GM12878 (cell line): Measurements from ENCODE around the gene WDR19. TPM values are rescaled to one million over a fixed set of nuclear protein-coding genes. Genes with fewer than 3 reads are reported as not detected.

ENCODE experiments used
- ATAC-seq: fragments of 200-7000 bp; cut with Tn5 transposase; 3 replicates; pipeline ENCODE4 v1.9.1; 2020; ENCODE audit warnings: mild to moderate bottlenecking, moderate library complexity
- BruUV-seq: library from RNA; stranded (reverse); fragments of 400-500 nt; replicated peaks from 2 replicates; lab custom pipeline; 2021; lab: Mats Ljungman, UMichigan
- CTCF ChIA-PET: fragments of 300-600 bp; sonication (Branson Sonifier 250); formaldehyde crosslinking; extraction: SDS; loops from one replicate; lab custom pipeline; 2021; ENCODE audit warnings: inconsistent platforms; lab: Yijun Ruan, JAX
- POLR2A ChIA-PET: fragments of 350-600 bp; formaldehyde crosslinking; extraction: SDS; loops from one replicate; lab custom pipeline; 2021; ENCODE audit warnings: inconsistent platforms; lab: Charles Lee
- RAD21 ChIA-PET: fragments of 300-600 bp; sonication (Branson Sonifier 250); formaldehyde crosslinking; loops from one replicate; lab custom pipeline; 2023; ENCODE audit warnings: antibody characterized with exemption; ENCODE audit not compliant: unreplicated experiment; lab: Charles Lee
- SMC1A ChIA-PET: fragments of 300-600 bp; sonication (Branson Sonifier 250); formaldehyde crosslinking; loops from one replicate; lab custom pipeline; 2023; ENCODE audit not compliant: unreplicated experiment, uncharacterized antibody; lab: Charles Lee
- DNase-seq: peaks from one replicate; pipeline ENCODE4 v3.0.0-alpha.2; 2011; ENCODE audit warnings: low read depth, low spot score
- FAIRE-seq: peaks from 3 replicates; lab custom pipeline; 2011; peaks lifted over from hg19 to GRCh38; lab: Jason Lieb, UNC
- H2AFZ ChIP-seq: 2 replicates; pipeline ENCODE4 v1.6.0; 2011; ENCODE audit warnings: low read depth, low read length, control low read depth; ENCODE audit not compliant: control insufficient read depth
- H3K27ac ChIP-seq: 2 replicates; pipeline ENCODE4 v1.5.1; 2011; ENCODE audit warnings: control low read depth; ENCODE audit not compliant: control insufficient read depth, insufficient read depth
- H3K27me3 ChIP-seq, 2 experiments: replicated peaks in 1 of 2; 2 replicates each; pipeline versions ENCODE4 v1.6.0 to v1.6.1; 2011; ENCODE audit warnings: low read length in 1 of 2; ENCODE audit not compliant: control insufficient read depth in 2 of 2, insufficient read depth in 2 of 2
- H3K36me3 ChIP-seq, 2 experiments: 2 replicates each; pipeline ENCODE4 v1.5.1; 2011; ENCODE audit warnings: low read length in 1 of 2; ENCODE audit not compliant: control insufficient read depth in 2 of 2, insufficient read depth in 2 of 2
- H3K4me1 ChIP-seq: 2 replicates; pipeline ENCODE4 v1.6.1; 2011; ENCODE audit warnings: mild to moderate bottlenecking, low read length, moderate library complexity, mixed read lengths; ENCODE audit not compliant: control insufficient read depth, insufficient read depth
- H3K4me2 ChIP-seq: 2 replicates; pipeline ENCODE4 v1.6.0; 2011; ENCODE audit warnings: control low read depth; ENCODE audit not compliant: control insufficient read depth, insufficient read depth
- H3K4me3 ChIP-seq: fragments of 200-600 bp; sonication (generic); 2 replicates; pipeline ENCODE4 v1.5.1; 2016
- H3K79me2 ChIP-seq: 2 replicates; pipeline ENCODE4 v1.6.0; 2011; ENCODE audit warnings: low read length; ENCODE audit not compliant: control insufficient read depth, insufficient read depth
- H3K9ac ChIP-seq: 2 replicates; pipeline ENCODE4 v1.8.0; 2011; ENCODE audit warnings: low read length, control low read depth, mixed read lengths; ENCODE audit not compliant: control insufficient read depth, insufficient read depth
- H3K9me3 ChIP-seq: replicated peaks from 3 replicates; pipeline ENCODE4 v1.5.1; 2011; ENCODE audit warnings: mild to moderate bottlenecking, low read length; ENCODE audit not compliant: control insufficient read depth, insufficient read depth
- H4K20me1 ChIP-seq: 2 replicates; pipeline ENCODE4 v1.6.0; 2011; ENCODE audit not compliant: control insufficient read depth, insufficient read depth
- ATF7 ChIP-seq: fragments of 450-650 bp; IDR thresholded peaks from 2 replicates; pipeline ENCODE4 v1.6.1; 2016; ENCODE audit warnings: low read depth, mild to moderate bottlenecking
- BACH1 ChIP-seq: fragments of 450-650 bp; IDR thresholded peaks from 2 replicates; pipeline ENCODE4 v1.6.1; 2017; ENCODE audit warnings: mild to moderate bottlenecking, borderline replicate concordance
- EGR1 ChIP-seq, 2 experiments: IDR thresholded peaks; 1 replicate in 1 of 2; 2 replicates in 1 of 2; pipeline ENCODE4 v1.6.1; 2011 to 2012; ENCODE audit warnings: low read depth in 2 of 2, low read length in 2 of 2, borderline replicate concordance in 1 of 2, mild to moderate bottlenecking in 1 of 2, moderate library complexity in 1 of 2
- GATAD2B ChIP-seq: fragments of 450-650 bp; conservative IDR thresholded peaks from 2 replicates; pipeline ENCODE4 v1.6.1; 2017; ENCODE audit warnings: low read depth, mild to moderate bottlenecking, moderate library complexity
- HDAC6 ChIP-seq: fragments of 200-600 bp; sonication (generic); IDR thresholded peaks from one replicate; pipeline ENCODE4 v1.8.0; 2017; ENCODE audit warnings: antibody characterized with exemption; ENCODE audit not compliant: unreplicated experiment
- IKZF2 ChIP-seq, 2 experiments: fragments of 450-650 bp; IDR thresholded peaks; 2 replicates each; pipeline ENCODE4 v1.6.1; 2017; ENCODE audit warnings: mild to moderate bottlenecking in 2 of 2, moderate library complexity in 2 of 2
- LARP7 ChIP-seq: fragments of 450-650 bp; IDR thresholded peaks from 2 replicates; pipeline ENCODE4 v1.6.1; 2017; ENCODE audit warnings: mild to moderate bottlenecking
- NR2F1 ChIP-seq: fragments of 450-650 bp; conservative IDR thresholded peaks from 2 replicates; pipeline ENCODE4 v1.6.1; 2017; ENCODE audit warnings: mild to moderate bottlenecking
- POU2F2 ChIP-seq: IDR thresholded peaks from 3 replicates; pipeline ENCODE4 v1.6.1; 2011; ENCODE audit warnings: low read depth, mild to moderate bottlenecking, low read length, borderline replicate concordance
- RBBP5 ChIP-seq: fragments of 200-600 bp; sonication (generic); conservative IDR thresholded peaks from 2 replicates; pipeline ENCODE4 v1.6.1; 2016
- RELA ChIP-seq: fragments of 450-650 bp; IDR thresholded peaks from 2 replicates; pipeline ENCODE4 v1.8.0; 2014; ENCODE audit warnings: borderline replicate concordance; ENCODE audit not compliant: partially characterized antibody
- SMC3 ChIP-seq: IDR thresholded peaks from 2 replicates; pipeline ENCODE4 v1.6.1; 2011; ENCODE audit warnings: low read length, improper control_type of control experiment, borderline replicate concordance
- STAT3 ChIP-seq: IDR thresholded peaks from 2 replicates; pipeline ENCODE4 v1.6.1; 2011; ENCODE audit warnings: low read depth, low read length, improper control_type of control experiment
- ZNF274 ChIP-seq: IDR thresholded peaks from one replicate; pipeline ENCODE4 v1.8.0; 2011; ENCODE audit not compliant: insufficient read length, insufficient read depth
- WGBS: methylation state at CpG from one replicate; pipeline ENCODE4 v1.1.6; 2016; ENCODE audit warnings: low lambda C conversion rate; ENCODE audit not compliant: insufficient replicate concordance, insufficient coverage; ENCODE audit errors: missing lambda C conversion rate; 5-methylcytosine and 5-hydroxymethylcytosine counted together
- in situ Hi-C: fragments of 300-500 bp; cut with MboI; formaldehyde crosslinking; loops from 9 replicates; pipeline ENCODE4 v1.14.3; 2018; ENCODE audit warnings: mixed read lengths
- intact Hi-C: fragments of 100-400 bp; cut with micrococcal nuclease; formaldehyde crosslinking; loops from one replicate; pipeline ENCODE4 v1.14.2; 2022; ENCODE audit not compliant: unreplicated experiment
- polyA plus RNA-seq, 11 experiments: library from polyadenylated mRNA; depleted of rRNA in 4 of 11; unstranded in 6 of 11; stranded (reverse) in 5 of 11; fragments of >200 nt; fragmentation: Nextera tagmentation in 4 of 11; fragmentation: Illumina TruSeq in 1 of 11; extraction: Ambion mirVana in 4 of 11; extraction: Trizol in 1 of 11; gene quantifications; 1 replicate in 1 of 11; 2 replicates in 10 of 11; pipeline versions ENCODE4 v1.2.1 to v1.2.3, GENCODE V29; 2011 to 2016; ENCODE audit warnings: inconsistent platforms in 2 of 11, missing spikeins in 2 of 11, low read depth in 1 of 11
- total RNA-seq, 4 experiments: library from RNA; depleted of rRNA in 3 of 4; stranded (reverse); fragments of >200 nt in 3 of 4; fragmentation: Illumina TruSeq in 1 of 4; extraction: Trizol in 1 of 4; gene quantifications; 2 replicates each; pipeline versions ENCODE4 v1.2.1 to v1.2.3, GENCODE V29; 2013 to 2021
- TF ChIP-seq, protein P1 (sequence below): IDR thresholded peaks from 2 replicates; pipeline ENCODE4 v1.6.1; 2012; ENCODE audit warnings: low read depth, low read length, improper control_type of control experiment

Gene WDR19
- total and polyA plus RNA-seq, 10 of the 15 experiments (the other 5 are each of a cell fraction or from before 2014, with no cell fraction given), result 3.5 to 15.4 (median 7.3) TPM

GRCh38 chr4:39286263-39286662 lies 103.9 kb downstream of the WDR19 start:
- H3K9ac ChIP-seq, result no peak overlapping the region
- no peaks in the 10 kb centered on the region for H3K27me3 ChIP-seq
- no peak for FAIRE-seq
- no peak for DNase-seq
- ChIA-PET RAD21 (no interaction called here), CTCF (interaction anchor here (1.5 kb wide), 1 partner anchor 382 kb away, joined by 5 read pairs; no protein-coding TSS in a partner anchor), SMC1A (interaction anchor here (1.3 to 1.4 kb wide), 2 partner anchors 11 to 85 kb away, joined by 3 read pairs; no protein-coding TSS in a partner anchor)
- no peak overlapping the region for H2AFZ ChIP-seq
- H4K20me1 ChIP-seq, result no peaks in the 10 kb centered on the region
- H3K4me2 ChIP-seq, result no peak overlapping the region
- H3K9me3 ChIP-seq, result no peaks in the 10 kb centered on the region
- BruUV-seq, result no TSS peak
- peaks cover 4 to 29% of the 10 kb centered on the region in 2 experiments for H3K36me3 ChIP-seq
- intact Hi-C loops, result no loop called here
- no peak overlapping the region for H3K4me3 ChIP-seq
- no peaks in the 10 kb centered on the region for H3K4me1 ChIP-seq
- no peak; the same call in 2 of the 3 replicates for ATAC-seq
- in situ Hi-C loops, result no loop called here
- no peak overlapping the region for H3K27ac ChIP-seq
- TF ChIP-seq BACH1 (no peak), GATAD2B (no peak), EGR1 (IDR thresholded peaks at IDR 0.05; ENCODE audit: borderline replicate concordance in 1 of 2, low read depth in 2 of 2, low read length in 2 of 2) (no peak), SMC3 (no peak), ZNF274 (no peak), IKZF2 (IDR thresholded peaks at IDR 0.05) (no peak), NR2F1 (no peak), HDAC6 (no peak), RBBP5 (no peak), POU2F2 (no peak), STAT3 (no peak), LARP7 (no peak), ATF7 (no peak), RELA (no peak)
- TF ChIP-seq, protein P1, sequence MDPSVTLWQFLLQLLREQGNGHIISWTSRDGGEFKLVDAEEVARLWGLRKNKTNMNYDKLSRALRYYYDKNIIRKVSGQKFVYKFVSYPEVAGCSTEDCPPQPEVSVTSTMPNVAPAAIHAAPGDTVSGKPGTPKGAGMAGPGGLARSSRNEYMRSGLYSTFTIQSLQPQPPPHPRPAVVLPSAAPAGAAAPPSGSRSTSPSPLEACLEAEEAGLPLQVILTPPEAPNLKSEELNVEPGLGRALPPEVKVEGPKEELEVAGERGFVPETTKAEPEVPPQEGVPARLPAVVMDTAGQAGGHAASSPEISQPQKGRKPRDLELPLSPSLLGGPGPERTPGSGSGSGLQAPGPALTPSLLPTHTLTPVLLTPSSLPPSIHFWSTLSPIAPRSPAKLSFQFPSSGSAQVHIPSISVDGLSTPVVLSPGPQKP, result no peak
- TF ChIP-seq, all 136 proteins: peak for 0
- POLR2A ChIA-PET, result no interaction called here
- 92% methylated on average over 2 of the region's 2 CpGs for WGBS
- H3K79me2 ChIP-seq, result no peaks in the 10 kb centered on the region
